Stimulated activated CD8-positive, alpha-beta memory T cell treated with anti-CD3 and anti-CD28 coated beads, Interleukin-15, amount 100 ng/mL, for 1 hour (primary cell): ENCODE measurements around the gene VSIG4.

Source experiments
- DNase-seq: peaks from one replicate; pipeline ENCODE4 v3.0.0-alpha.2; 2020; ENCODE audit warnings: low read depth

The VSIG4 gene

GRCh38 chrX:66023385-66024091 is 16.3 kb downstream of the VSIG4 start:
- DNase-seq = no peak

- no peak for DNase-seq
Observed at GRCh38 chrX:66022632-66023384, 17.1 kb downstream of the VSIG4 start.

- no peak for DNase-seq
Observed at GRCh38 chrX:66021765-66022631, 17.9 kb downstream of the VSIG4 start.

GRCh38 chrX:66021401-66021764 is 18.5 kb downstream of the VSIG4 start:
- no peak for DNase-seq

GRCh38 chrX:66020631-66021334 is 19.1 kb downstream of the VSIG4 start:
- no peak for DNase-seq

GRCh38 chrX:66019974-66020373 is 19.9 kb downstream of the VSIG4 start:
- no peak for DNase-seq

GRCh38 chrX:66019310-66019652 is 20.6 kb downstream of the VSIG4 start:
- DNase-seq = no peak

GRCh38 chrX:66018585-66019309 is 21.1 kb downstream of the VSIG4 start:
- no peak for DNase-seq

- no peak for DNase-seq
Observed at GRCh38 chrX:66017659-66018170, 22.2 kb downstream of the VSIG4 start.

- no peak for DNase-seq
Observed at GRCh38 chrX:66016905-66017658, 22.8 kb downstream of the VSIG4 start.

GRCh38 chrX:66015900-66016689 is 23.8 kb downstream of the VSIG4 start:
- DNase-seq = no peak

- DNase-seq = no peak
Observed at GRCh38 chrX:66015152-66015831, 24.6 kb downstream of the VSIG4 start.

- no peak for DNase-seq
Observed at GRCh38 chrX:66014556-66014955, 25.3 kb downstream of the VSIG4 start.

- DNase-seq = no peak
Observed at GRCh38 chrX:66014084-66014483, 25.8 kb downstream of the VSIG4 start.

GRCh38 chrX:66013194-66013816 is 26.6 kb downstream of the VSIG4 start:
- no peak for DNase-seq

- DNase-seq = no peak
Observed at GRCh38 chrX:66012094-66012534, 27.8 kb downstream of the VSIG4 start.

GRCh38 chrX:66009231-66009845 is 30.5 kb downstream of the VSIG4 start:
- DNase-seq = no peak

- DNase-seq = no peak
Observed at GRCh38 chrX:66008328-66008970, 31.4 kb downstream of the VSIG4 start.
